HepG2 (cell line): ENCODE results near the gene TTLL7. TPM values are rescaled to one million over a fixed set of nuclear protein-coding genes. Genes with fewer than 3 reads are reported as not detected.

Source experiments
- ATAC-seq: fragments of 200-7000 bp; cut with Tn5 transposase; 3 replicates; pipeline ENCODE4 v1.9.1; 2020; ENCODE audit warnings: mild to moderate bottlenecking, moderate library complexity
- BruUV-seq: library from RNA; stranded (reverse); fragments of 400-500 nt; replicated peaks from 2 replicates; lab custom pipeline; 2021; lab: Mats Ljungman, UMichigan
- CTCF ChIA-PET: fragments of 300-600 bp; formaldehyde crosslinking; extraction: SDS; loops from one replicate; lab custom pipeline; 2021; ENCODE audit warnings: low total read pairs, inconsistent platforms, low intra/inter-chr PET ratio; lab: Yijun Ruan, JAX
- POLR2A ChIA-PET: fragments of 350-600 bp; sonication (Branson Sonifier 250); formaldehyde crosslinking; loops from one replicate; lab custom pipeline; 2020; ENCODE audit warnings: antibody characterized with exemption, inconsistent platforms; lab: Yijun Ruan, JAX
- DNase-seq: peaks from one replicate; pipeline ENCODE4 v3.0.0-alpha.2; 2015; ENCODE audit warnings: low spot score
- FAIRE-seq: peaks from 3 replicates; lab custom pipeline; 2011; peaks lifted over from hg19 to GRCh38; lab: Jason Lieb, UNC
- H2AFZ ChIP-seq: one replicate; pipeline ENCODE4 v1.6.1; 2011; ENCODE audit warnings: low read length, inconsistent platforms
- H3K27ac ChIP-seq: fragments of 300-600 bp; 3 replicates; pipeline ENCODE4 v1.8.0; 2011; ENCODE audit warnings: mixed run types, mild to moderate bottlenecking, mixed read lengths, low read length, inconsistent platforms; ENCODE audit not compliant: insufficient read depth; ENCODE audit errors: extremely low read length
- H3K27me3 ChIP-seq, 2 experiments: fragments of 200-600 bp in 1 of 2; 2 replicates in 1 of 2; 3 replicates in 1 of 2; pipeline versions ENCODE4 v1.6.0 to v1.8.0; 2011; ENCODE audit warnings: low read length in 2 of 2, mild to moderate bottlenecking in 2 of 2, moderate library complexity in 2 of 2, inconsistent platforms in 1 of 2; ENCODE audit not compliant: insufficient read depth in 2 of 2, control insufficient read depth in 1 of 2
- H3K36me3 ChIP-seq, 2 experiments: fragments of 200-600 bp in 1 of 2; replicated peaks in 1 of 2; 2 replicates in 1 of 2; 3 replicates in 1 of 2; pipeline versions ENCODE4 v1.5.1 to v1.8.0; 2011; ENCODE audit warnings: low read length in 2 of 2, inconsistent platforms in 1 of 2; ENCODE audit not compliant: insufficient read depth in 2 of 2, control insufficient read depth in 1 of 2
- H3K4me1 ChIP-seq: 2 replicates; pipeline ENCODE4 v1.5.1; 2012; ENCODE audit warnings: low read length, inconsistent platforms; ENCODE audit not compliant: insufficient read depth
- H3K4me2 ChIP-seq: 2 replicates; pipeline ENCODE4 v1.6.0; 2011; ENCODE audit warnings: low read depth, low read length, inconsistent platforms
- H3K4me3 ChIP-seq, 3 experiments: fragments of 200-600 bp in 1 of 3; sonication (generic), shearing (Covaris generic) in 1 of 3; replicated peaks in 1 of 3; 2 replicates each; pipeline ENCODE4 v1.5.1; 2011 to 2016; ENCODE audit warnings: low read length in 3 of 3, inconsistent platforms in 2 of 3, low read depth in 2 of 3, mild to moderate bottlenecking in 2 of 3, control low read depth in 1 of 3, mixed read lengths in 1 of 3; ENCODE audit not compliant: insufficient read depth in 1 of 3
- H3K79me2 ChIP-seq: one replicate; pipeline ENCODE4 v1.6.1; 2011; ENCODE audit warnings: low read length, inconsistent platforms; ENCODE audit not compliant: insufficient read depth
- H3K9ac ChIP-seq: 2 replicates; pipeline ENCODE4 v1.6.0; 2011; ENCODE audit warnings: mild to moderate bottlenecking, low read depth, low read length, inconsistent platforms; ENCODE audit not compliant: insufficient read depth
- H3K9me3 ChIP-seq: 2 replicates; pipeline ENCODE4 v1.5.1; 2012; ENCODE audit warnings: mild to moderate bottlenecking, low read length
- H4K20me1 ChIP-seq: 2 replicates; pipeline ENCODE4 v1.6.0; 2011; ENCODE audit warnings: inconsistent platforms, mild to moderate bottlenecking, low read length, moderate library complexity; ENCODE audit not compliant: insufficient read depth
- FOXP4 ChIP-seq: sonication (generic); formaldehyde crosslinking; IDR thresholded peaks from 2 replicates; pipeline ENCODE4 v1.4.0; 2020; ENCODE audit warnings: missing genetic modification reagents
- KAT2B ChIP-seq: fragments of 150-350 bp; IDR thresholded peaks from 2 replicates; pipeline ENCODE4 v1.6.1; 2014; ENCODE audit warnings: low read depth, low read length, borderline replicate concordance
- KLF16 ChIP-seq, 2 experiments: sonication (generic) in 1 of 2; formaldehyde crosslinking in 1 of 2; IDR thresholded peaks; 2 replicates each; pipeline versions ENCODE4 v1.6.1 to v1.8.0; 2016 to 2023; ENCODE audit warnings: missing genetic modification reagents in 2 of 2, missing compliant biosample characterization in 1 of 2
- LRRFIP1 ChIP-seq: sonication (generic); formaldehyde crosslinking; conservative IDR thresholded peaks from 2 replicates; pipeline ENCODE4 v1.4.0; 2020; ENCODE audit warnings: missing genetic modification reagents
- NBN ChIP-seq: fragments of 450-650 bp; conservative IDR thresholded peaks from 2 replicates; pipeline ENCODE4 v1.6.1; 2017
- NFYC ChIP-seq: IDR thresholded peaks from 2 replicates; pipeline ENCODE4 v1.6.1; 2016; ENCODE audit warnings: missing genetic modification reagents, missing compliant biosample characterization
- NPAS2 ChIP-seq: sonication (generic); formaldehyde crosslinking; IDR thresholded peaks from 2 replicates; pipeline ENCODE4 v1.8.0; 2022; ENCODE audit warnings: mild to moderate bottlenecking, missing genetic modification reagents, borderline replicate concordance
- RARG ChIP-seq: sonication (generic); formaldehyde crosslinking; IDR thresholded peaks from 2 replicates; pipeline ENCODE4 v1.4.0; 2020; ENCODE audit warnings: low read depth, mild to moderate bottlenecking, missing genetic modification reagents
- RNF2 ChIP-seq: fragments of 450-650 bp; conservative IDR thresholded peaks from 2 replicates; pipeline ENCODE4 v1.6.1; 2016; ENCODE audit warnings: low read depth
- SMC3 ChIP-seq: IDR thresholded peaks from 2 replicates; pipeline ENCODE4 v1.6.1; 2011; ENCODE audit warnings: low read length, improper control_type of control experiment
- SP4 ChIP-seq: sonication (generic); formaldehyde crosslinking; IDR thresholded peaks from 2 replicates; pipeline ENCODE4 v1.8.1; 2023; ENCODE audit warnings: mild to moderate bottlenecking, missing genetic modification reagents
- STAG1 ChIP-seq: sonication (generic); formaldehyde crosslinking; IDR thresholded peaks from 2 replicates; pipeline ENCODE4 v1.4.0; 2020; ENCODE audit warnings: missing genetic modification reagents
- ZNF12 ChIP-seq: sonication (generic); formaldehyde crosslinking; IDR thresholded peaks from 2 replicates; pipeline ENCODE4 v1.5.0; 2020; ENCODE audit warnings: missing genetic modification reagents
- ZNF414 ChIP-seq: sonication (generic); formaldehyde crosslinking; IDR thresholded peaks from 2 replicates; pipeline ENCODE4 v1.5.0; 2020; ENCODE audit warnings: missing genetic modification reagents
- WGBS: methylation state at CpG from one replicate; pipeline ENCODE4 v1.1.6; 2017; ENCODE audit warnings: low lambda C conversion rate; 5-methylcytosine and 5-hydroxymethylcytosine counted together
- in situ Hi-C: cut with HindIII; loops from 2 replicates; pipeline ENCODE4 v1.10.0; 2017; ENCODE audit warnings: low pct_unique_long_range_greater_than_20kb; ENCODE audit not compliant: extremely low pct_ligation_motif_present
- intact Hi-C: fragments of 100-400 bp; cut with micrococcal nuclease; formaldehyde crosslinking; loops from one replicate; pipeline ENCODE4 v1.10.0; 2022; ENCODE audit not compliant: unreplicated experiment
- polyA plus RNA-seq, 8 experiments: library from polyadenylated mRNA; depleted of rRNA in 3 of 8; stranded (reverse) in 7 of 8; unstranded in 1 of 8; fragments of >200 nt; fragmentation: Illumina TruSeq in 4 of 8; extraction: Trizol in 4 of 8; gene quantifications; 2 replicates each; pipeline versions ENCODE4 v1.2.1 to v1.2.3, GENCODE V29; 2011 to 2016; ENCODE audit warnings: low read depth in 4 of 8, missing spikeins in 1 of 8, mixed read lengths in 1 of 8; ENCODE audit not compliant: insufficient read depth in 1 of 8
- total RNA-seq, 5 experiments: library from RNA; depleted of rRNA; stranded (reverse); fragments of >200 nt; fragmentation: Illumina TruSeq; extraction: Trizol; gene quantifications; 2 replicates each; pipeline ENCODE4 v1.2.3, GENCODE V29; 2016; ENCODE audit warnings: low read depth in 1 of 5

The TTLL7 gene
- total and polyA plus RNA-seq, 2 of the 13 experiments (the other 11 are each of a cell fraction or from before 2014, with no cell fraction given), result 0.07 to 0.22 TPM

- DNase-seq, result no peak
- Histone ChIP-seq H3K27ac (no peak overlapping the region), H3K9me3 (peaks cover 8% of the 10 kb centered on the region), H3K36me3 (no peaks in the 10 kb centered on the region), H3K4me1 (no peaks in the 10 kb centered on the region), H3K4me2 (no peak overlapping the region), H4K20me1 (no peaks in the 10 kb centered on the region), H3K79me2 (no peaks in the 10 kb centered on the region), H3K9ac (no peak overlapping the region), H2AFZ (no peak overlapping the region), H3K27me3 (no peaks in the 10 kb centered on the region; a peak in 1 of 5 replicates), H3K4me3 (no peak overlapping the region)
- CTCF ChIA-PET, result no interaction called here
- no TSS peak for BruUV-seq
- 1% methylated on average over 2 of the region's 2 CpGs for WGBS
- ATAC-seq, result peak; percentile 51; the same call in 2 of the 3 replicates
- TF ChIP-seq STAG1 (peak; percentile 46), ZNF414 (CRISPR knock-in tag) (no peak), LRRFIP1 (no peak), RARG (CRISPR knock-in tag) (no peak), KAT2B (no peak), ZNF12 (CRISPR knock-in tag) (no peak), NFYC (CRISPR knock-in tag) (no peak), NBN (no peak), RNF2 (no peak), KLF16 (CRISPR knock-in tag; IDR thresholded peaks at IDR 0.05) (no peak), SP4 (CRISPR knock-in tag) (no peak), NPAS2 (CRISPR knock-in tag) (no peak), SMC3 (peak; percentile 13; the same call in 1 of the 2 replicates), FOXP4 (no peak)
- POLR2A ChIA-PET, result no interaction called here
- intact Hi-C loops, result loop anchor here (2.0 kb wide), 1 partner anchor 614 kb away; no protein-coding TSS in a partner anchor
- FAIRE-seq, result no peak
- in situ Hi-C loops, result no loop called here
These were observed 8.2 kb downstream of the TTLL7 start for GRCh38 chr1:83990734-83991133.
